GM19239 (cell line): Measurements from ENCODE around the gene C3.
A peak's percentile ranks its signal among the peaks of the same experiment; 100 is the strongest.
"Not testable (repeated sequence)": the region's sequence is repeated elsewhere in the genome, so short reads cannot be mapped to it uniquely, and the experiment has no call there.

Experiments
- DNase-seq: peaks from one replicate; pipeline ENCODE4 v3.0.0; 2011; ENCODE audit warnings: low spot score; ENCODE audit not compliant: insufficient read length
- FAIRE-seq: peaks from 2 replicates; lab custom pipeline; 2011; peaks lifted over from hg19 to GRCh38; lab: Jason Lieb, UNC

The C3 gene

DNA sequence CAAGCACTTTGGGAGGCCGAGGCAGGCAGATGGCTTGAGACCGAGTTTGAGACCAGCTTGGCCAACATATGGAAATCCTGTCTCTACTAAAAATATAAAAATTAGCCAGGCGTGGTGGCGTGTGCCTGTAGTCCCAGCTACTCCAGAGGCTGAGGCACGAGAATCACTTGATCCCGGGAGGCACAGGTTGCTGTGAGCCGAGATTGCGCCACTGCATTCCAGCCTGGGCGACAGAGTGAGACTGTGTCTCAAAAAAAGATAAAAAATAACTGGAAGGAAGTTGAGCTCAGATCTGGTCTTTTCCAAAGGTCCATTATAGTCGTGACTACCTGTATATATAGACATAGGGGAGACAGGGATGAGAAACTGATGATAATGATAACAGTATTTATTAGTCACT is 28.1 kb upstream of the C3 start:
- FAIRE-seq, DNase-seq: not testable (repeated sequence)

DNA sequence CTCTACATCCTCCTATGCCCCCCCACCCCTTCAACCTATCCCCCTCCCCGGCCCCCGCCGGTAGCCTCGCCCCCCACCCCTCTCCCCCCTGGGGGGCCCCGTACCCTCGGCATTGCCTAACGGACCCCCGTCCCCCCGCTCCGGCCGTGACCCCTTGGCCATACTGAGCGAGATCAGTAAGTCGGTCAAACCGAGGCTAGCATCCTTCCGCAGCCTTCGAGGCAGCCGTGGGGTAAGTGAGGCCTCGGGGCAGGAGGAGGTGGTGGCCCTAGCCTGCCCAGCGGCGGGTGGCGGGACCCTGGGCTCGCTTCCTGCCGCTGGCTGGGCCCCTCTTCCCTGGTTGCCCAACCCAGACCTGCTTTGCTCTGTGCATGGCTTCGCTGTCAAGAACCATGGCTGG is 25.5 kb upstream of the C3 start:
- no peak for FAIRE-seq
- no peak for DNase-seq

DNA sequence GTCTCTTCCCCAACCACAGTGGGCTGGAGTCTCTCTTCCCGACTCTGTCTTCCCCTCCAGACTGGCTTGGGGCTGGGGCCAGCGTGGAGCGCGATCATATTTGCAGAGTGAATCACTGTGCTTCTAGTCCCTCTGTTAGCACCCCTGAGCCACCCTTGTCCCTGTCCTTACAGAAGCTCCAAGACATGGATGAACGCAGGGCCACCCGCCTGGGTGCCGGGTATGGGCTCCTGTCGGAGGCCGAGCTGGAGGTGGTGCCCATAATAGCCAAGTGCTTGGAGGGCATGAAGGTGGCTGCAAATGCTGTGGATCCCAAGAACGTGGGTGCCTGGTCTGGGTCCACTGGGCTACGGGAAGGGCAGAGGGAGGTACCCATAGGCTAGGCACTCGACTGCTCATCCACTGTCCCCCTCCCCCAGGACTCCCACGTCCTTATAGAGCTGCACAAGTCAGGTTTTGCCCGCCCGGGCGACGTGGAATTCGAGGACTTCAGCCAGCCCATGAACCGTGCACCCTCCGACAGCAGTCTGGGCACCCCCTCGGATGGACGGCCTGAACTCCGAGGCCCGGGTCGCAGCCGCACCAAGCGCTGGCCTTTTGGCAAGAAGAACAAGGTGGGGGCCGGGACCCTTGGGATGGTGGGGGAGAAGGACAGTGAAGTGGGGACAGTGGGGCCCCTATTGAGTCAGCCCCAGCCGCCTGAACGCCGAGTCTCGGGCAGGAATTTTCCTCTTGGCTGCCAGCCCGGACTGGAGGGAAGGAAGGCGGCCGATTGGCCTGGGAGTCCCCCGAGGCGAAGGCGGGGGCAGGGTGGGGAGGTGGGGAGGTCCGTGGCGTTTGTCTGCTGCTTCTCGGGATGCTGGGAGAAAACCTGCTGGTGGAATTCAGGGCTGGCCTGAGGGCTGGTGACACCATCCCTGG is 24.2 kb upstream of the C3 start:
- DNase-seq (no peak), FAIRE-seq (no peak)

DNA sequence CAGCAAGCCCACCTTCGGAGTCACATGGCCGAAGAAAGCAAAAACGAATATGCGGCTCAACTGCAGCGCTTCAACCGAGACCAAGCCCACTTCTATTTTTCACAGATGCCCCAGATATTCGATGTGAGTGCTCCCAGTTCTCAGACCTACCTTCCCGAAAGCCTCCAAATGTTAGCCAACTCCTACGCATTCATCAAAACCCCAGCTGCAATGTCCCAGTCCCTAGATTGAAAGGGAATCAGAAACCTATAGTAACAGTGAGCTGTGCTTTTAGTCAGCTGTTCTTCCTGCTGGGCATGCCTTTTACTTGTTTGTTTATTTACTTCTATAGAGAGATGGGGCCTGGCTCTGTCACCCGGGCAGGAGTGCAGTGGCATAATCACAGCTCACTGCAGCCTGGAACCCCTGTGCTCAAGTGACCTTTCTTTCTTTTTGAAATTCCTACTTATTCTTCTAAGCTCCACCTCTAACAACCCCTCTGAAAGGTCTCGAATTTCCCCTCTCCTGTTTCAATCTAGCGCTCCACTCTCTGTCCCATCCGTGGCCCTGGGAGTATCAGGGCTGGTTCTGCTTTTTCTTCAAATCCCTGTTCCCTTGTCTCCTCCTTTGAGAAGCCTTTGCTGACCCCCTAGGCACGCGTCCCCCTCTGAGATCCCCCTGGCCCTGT is 23.4 kb upstream of the C3 start:
- no peak for DNase-seq
- peak; percentile 26 for FAIRE-seq

DNA sequence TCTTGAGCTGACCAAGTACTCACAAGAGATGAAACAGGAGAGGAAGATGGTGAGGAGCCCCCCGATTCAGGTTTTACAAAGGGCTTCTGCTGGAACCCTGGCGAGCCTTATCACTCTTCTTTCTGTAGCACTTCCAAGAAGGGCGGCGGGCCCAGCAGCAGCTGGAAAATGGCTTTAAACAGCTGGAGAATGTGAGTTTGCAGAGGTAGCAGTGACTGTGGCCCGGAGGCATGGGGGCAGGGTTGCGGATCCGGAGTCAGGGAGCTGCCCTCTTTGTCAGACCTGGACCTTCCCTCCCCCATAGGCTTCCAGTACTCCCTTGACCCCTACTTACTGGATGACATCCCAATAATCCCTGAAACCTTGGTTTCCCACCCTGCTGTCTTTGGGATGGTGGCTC is 22.6 kb upstream of the C3 start:
- FAIRE-seq (no peak), DNase-seq (no peak)

DNA sequence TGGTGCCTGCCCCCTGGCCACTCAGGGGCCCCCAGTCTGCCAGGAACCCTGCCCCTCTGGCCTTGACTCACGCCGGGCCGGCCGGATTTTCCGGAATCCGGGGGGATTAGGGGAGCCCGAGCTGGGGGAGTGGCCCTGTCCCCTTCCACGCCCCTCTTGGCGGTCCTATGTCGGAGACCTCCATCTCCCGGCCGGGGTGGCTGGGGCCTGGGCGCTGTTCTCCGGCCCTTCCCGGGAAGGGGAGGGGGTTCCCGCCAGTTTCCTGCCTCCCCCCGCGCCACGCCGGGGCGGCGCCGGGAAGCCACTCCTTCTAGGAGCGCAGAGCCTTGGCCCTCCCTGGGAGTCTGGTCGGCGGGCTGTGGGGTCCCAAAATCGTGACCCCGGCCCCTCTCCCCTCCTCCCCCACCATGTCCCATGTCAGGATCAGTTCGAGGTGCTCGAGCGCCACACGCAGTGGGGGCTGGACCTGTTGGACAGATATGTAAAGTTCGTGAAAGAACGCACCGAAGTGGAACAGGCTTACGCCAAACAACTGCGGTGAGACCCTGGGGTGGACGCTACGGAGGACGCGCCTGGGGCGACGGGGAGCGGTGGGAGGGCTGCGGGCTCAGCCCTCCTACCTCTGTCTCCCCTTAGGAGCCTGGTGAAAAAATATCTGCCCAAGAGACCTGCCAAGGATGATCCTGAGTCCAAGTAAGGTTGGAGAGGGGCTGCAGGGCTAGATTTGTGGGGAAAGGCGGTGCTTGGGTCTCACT is 20.3 kb upstream of the C3 start:
- DNase-seq (no peak), FAIRE-seq (peak; percentile 83)

DNA sequence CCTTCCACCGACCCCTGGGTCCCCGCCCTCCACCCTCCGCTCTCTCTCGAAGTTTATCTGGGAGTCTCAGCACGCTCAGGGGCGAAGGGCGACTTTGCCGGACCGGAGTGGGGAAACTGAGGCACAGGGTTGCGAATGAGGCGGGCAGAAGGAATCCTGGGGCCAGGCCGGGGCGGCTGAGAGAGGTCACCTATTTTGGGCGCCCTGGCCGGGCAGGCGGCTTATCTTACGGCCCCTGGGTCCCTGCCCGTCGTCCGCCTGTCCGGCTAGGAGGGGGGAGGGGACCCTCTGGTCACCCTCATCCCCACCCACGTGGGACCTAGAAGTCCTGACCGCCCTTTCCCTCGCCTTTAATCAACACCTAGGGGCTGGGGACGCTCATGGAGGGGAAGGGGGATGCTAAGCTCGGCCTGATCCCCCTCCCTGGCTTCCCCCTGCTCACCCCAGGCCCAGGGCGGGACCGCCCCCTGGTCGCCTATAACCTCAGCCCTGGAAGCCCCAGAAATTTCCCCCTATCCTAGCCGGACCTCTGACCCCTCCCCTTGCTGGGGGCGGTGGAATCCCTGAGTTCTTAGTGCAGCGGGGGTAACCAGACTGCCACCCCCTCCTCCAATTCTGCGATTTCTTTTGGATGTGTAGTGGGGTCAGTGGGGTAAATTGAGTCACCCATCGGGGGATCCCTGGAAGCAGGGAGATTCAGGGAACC is 19.6 kb upstream of the C3 start:
- no peak for FAIRE-seq
- no peak for DNase-seq

DNA sequence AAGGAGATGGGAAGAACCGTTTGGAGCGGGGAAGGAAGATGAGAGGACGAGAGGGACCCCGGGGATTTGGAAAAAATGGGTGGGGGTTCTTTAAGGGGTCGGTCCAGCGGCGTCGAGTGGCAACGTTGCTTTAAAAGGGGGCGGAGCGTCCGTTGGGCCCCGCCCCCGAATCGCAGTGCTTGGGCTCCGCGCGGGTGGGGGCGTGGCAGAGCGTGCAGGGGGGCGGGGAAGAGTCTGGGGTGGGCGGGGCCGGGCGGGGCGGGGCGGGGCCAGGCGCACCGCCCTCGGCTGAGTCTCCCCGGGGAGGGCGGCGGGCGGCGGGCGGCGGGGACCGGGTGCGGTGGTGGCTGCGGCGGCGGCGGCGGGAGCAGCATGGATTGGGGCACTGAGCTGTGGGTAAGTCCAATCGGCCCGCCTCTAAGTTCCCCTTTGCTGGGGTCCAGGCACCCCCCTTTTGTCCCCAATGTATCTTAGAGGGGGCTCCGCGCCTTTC is 19.0 kb upstream of the C3 start, which contains the start of gene TRIP10:
Gene TRIP10 (plus strand): TSS at position 291 of the 493 bp plus-strand sequence. CDS start 82 bp downstream, at position 373.
- FAIRE-seq = peak; percentile 95
- peak; percentile 74 for DNase-seq

DNA sequence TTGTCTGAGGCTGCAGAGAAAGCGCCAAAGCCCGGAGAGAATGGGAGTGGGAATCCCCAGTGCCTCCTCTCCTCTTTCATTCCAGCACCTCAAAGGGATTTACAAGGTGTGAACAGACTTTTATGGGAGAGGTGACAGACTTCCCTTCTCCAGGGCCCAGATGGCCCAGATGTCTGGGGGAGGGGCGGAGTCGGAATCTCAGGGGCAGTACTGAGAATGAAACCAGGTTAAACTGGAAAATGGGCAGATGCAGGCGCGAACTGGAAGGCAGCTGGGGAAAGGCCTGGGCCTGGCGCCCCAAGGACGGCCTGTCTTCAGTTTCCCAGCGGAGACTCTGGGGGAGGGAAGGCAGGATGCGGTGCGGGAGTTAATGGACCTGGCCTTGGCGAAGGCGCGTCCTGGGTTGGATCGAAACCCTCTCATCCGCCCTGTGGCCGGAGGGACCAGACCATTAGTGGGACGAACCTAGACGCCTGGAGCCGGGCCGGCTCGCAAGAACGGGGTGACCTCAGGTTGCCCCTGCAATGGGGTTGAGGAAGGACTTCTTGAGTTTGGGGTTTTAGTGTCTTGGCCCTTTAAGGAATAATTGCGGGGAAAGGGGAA is 18.4 kb upstream of the C3 start:
- no peak for DNase-seq
- FAIRE-seq = no peak

DNA sequence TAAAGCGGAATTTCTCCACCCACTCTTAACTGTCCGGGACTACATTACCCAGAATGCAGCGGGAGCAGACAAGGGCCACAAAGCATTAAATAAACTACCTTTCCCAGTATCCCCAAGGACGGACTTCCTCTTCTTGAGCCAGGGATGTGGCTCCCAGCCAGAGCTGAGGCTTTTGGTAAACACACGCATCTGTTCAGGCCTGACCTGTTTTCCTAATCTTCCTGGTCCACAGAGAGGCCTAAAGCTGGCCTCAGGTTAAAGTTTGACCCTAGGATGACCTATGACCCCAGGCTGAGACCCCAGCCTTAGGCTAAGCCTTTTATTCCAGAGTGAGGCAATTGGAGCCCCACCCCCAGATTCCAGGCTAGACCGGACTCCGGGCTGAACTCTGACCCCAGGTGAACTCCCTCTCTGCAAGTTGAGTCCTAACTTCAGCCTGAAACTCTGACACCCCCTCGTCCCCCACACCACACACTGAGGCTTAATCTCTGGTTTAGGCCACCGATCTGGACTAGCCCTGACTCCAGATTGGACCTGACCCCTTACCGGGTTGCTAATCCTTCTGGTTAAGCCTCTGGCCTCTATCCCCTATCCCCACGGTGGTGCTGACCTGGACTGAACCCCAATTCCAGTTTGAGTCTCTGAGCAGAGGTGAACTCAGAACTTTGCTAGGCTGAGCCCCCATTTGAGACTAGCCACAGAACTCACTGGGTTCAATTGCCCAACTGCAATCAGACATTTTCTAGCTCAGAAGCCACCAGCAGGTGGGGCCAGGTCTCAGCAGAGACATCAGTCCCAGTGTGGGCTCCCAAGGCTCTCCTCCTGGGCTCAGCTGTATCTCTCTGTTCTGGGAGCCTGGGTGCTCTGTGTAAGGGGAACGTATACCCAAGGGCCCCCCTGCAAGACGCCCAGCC is 17.7 kb upstream of the C3 start:
- peak; percentile 69 for DNase-seq
- FAIRE-seq = peak; percentile 100

DNA sequence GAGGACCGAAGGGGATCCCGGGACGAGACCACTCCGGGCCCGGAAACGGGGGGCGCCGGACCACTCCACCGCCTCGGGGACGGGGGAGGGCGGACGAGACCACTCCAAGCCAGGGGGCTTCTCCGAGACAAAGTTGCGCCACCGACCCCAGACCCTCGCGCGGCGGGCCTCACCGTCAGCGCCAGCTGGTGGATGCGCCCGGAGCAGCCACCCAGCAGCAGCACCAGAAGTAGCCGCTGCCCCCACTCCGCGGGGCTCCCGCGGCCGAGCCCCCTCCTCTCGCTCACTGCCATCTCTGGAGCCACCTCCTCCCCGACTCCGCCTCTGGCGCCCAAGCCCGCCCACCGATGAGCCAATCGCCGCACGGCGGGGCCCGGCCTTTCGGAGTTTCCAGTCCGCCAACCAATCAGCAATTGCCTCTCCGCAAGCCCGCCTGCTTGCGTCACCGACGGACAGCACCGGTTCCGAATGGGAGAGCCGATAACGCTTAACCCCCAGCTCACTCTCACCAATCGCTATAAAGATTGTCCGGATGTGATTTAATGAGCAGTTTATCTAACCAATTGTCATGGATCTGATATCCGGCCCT is 16.9 kb upstream of the C3 start, which contains the start of gene GPR108:
Gene GPR108 (minus strand): TSS at position 297 of the 589 bp plus-strand sequence. CDS start 4 bp downstream, at position 293.
- DNase-seq = peak; percentile 96
- FAIRE-seq = no peak

DNA sequence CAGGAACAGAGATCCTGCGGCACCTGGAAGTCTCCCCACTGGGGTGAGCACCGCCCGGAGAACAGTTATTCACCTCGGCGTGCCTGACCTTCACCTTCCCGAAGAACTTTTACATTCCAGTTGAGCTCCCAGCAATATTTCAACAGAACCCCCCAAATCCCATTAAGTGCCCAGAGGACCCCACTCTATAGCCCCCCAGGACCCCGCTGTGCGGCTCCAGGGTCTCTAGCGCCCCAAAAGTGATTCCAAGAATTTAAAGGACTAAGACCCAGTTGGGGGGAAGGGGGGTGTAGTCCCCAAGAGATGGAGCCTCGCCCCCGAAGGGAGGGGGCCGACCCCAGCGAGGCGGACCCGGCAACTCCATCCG is 16.4 kb upstream of the C3 start:
- DNase-seq (no peak), FAIRE-seq (no peak)

DNA sequence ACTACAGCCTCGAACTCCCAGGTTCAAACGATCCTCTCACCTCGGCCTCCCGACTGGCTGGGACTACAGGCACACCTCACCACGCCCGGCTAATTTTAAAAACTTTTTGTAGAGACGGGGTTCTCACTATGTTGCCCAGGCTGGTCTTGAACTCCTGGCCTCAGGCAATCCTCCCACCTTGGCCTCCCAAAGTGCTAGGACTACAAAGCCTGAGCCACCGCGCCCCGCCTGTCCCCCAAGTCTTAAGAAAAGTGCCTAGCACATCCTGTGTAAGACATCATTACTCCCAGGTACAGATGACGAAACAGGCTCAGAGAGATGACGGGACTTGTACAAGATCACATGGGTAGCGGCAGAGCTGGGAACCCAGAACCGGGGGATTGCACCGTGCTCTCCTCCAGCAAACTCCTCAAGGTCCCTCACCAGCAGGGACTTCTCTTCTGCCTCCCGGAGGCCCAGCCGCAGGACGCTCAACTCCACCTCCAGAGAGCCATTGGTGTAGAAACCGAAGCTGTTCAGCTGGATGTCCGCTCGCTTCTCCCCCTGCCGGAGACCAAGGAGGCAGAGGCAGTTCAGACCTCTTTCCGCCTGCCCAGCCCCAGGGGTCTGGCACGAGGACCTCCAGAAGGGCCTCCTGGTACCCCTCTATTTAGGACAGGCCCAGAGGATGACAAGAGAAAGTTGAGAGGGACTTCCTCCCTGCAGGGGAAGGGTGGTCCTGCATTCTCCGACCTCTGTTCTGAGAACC is 15.9 kb upstream of the C3 start:
- peak; percentile 87 for DNase-seq
- FAIRE-seq = peak; percentile 92

DNA sequence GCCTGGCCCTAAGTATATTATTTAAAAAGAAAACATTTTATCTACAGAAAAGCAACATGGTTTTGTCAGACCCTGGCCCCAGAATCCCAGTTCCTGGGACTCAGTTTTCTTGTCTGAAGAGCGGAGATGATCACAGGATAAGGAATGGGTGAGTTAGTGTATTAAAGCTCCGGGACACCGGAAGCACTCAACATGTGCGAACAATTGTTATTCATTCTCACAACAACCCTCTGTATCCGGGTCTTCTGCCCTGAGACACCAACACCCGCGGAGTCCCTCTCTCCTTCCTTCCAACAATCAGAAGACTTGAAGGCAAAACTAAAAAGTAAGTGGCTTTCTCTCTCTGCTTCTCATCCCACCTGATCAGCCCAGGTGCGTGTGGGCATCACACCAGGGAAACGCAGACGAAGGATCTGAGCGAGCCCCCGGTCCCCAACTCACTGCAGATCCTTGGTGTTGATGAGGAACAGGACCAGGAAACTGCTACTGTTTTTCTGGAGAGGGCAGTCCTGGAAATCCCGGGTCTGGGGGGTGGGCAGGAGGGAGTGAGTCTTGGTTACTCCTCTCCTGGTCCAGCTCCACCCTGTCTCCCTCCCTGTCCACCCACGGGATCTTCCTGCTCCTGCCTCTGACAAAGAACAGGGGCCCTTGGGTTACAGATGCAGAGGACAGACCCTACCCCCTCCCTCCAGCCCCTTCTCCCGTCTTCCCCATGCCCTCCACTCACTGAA is 14.9 kb upstream of the C3 start:
- DNase-seq (no peak), FAIRE-seq (no peak)

DNA sequence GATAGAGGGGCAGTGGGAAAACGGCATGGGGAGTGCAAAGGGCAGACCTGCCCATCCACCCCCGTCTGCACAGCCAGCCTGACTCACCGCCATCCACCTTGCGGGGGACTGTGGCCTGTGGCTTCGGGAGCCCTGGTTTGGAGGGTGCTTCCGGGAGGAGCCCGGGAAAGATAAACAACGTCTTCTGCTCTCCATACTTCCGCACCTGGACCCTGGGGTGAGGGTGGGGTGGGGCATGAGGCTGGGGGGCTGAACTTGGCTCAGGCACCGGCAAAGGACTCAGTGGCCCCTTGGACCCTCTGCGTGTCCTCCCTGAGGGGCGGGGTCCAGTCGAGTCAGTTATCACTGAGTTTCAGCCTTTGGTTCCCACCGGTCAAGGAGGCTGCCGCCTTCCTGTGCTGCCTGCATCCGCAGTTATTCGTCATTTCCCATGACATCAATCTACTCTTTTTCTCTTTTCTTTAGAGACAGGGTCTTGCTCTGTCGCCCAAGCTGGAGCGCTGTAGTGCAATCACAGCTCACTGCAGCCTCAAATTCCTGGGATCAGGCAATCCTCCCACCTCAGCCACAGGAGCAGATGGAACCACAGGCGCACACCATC is 13.7 kb upstream of the C3 start:
- DNase-seq = no peak
- FAIRE-seq = no peak

DNA sequence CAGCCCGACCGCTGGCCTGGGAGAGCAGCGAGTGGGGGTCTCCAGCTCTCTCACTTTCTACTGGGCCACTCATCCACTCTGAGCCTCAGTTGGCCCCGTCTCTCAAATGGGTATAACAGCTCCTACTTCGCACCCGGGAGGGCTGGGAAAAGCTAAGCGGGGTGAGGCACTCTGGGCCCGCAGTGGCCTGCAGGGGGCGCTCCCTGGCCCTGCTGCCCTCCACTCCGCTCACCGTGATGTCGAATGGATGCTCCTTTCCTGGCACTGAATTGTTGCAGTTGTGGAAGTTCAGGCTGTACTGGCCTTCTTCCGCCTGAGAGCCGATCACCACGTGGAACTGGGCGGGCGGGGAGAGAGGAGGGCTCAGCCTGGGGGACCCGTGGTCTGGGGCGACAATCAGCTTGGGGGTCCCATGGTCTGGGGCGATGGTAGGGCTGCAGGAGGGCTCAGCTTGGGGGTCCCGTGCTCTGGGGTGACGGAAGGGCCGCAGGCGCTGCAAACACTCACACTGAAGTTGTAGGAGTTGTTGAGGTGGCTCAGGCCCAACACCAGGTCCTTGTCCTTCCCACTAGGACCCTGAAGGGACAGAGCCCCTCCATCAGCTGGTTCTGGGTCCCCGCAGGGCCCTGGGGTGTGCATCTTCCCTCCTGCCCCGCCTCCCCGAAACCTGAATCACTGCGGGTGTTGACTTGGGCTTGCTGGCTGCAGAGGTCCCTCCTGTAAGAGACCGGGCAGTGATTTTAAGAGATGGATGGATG is 13.1 kb upstream of the C3 start:
- FAIRE-seq (no peak), DNase-seq (no peak)
